Brain pericyte (primary cell): Measurements from ENCODE around the gene FAM3D.

ENCODE experiments used
- DNase-seq: peaks from one replicate; pipeline ENCODE4 v3.0.0-alpha.2; 2012; ENCODE audit warnings: low read depth, low spot score

The FAM3D gene

GRCh38 chr3:58594117-58594516 is 72.5 kb downstream of the FAM3D start:
- DNase-seq = no peak

- DNase-seq = no peak
These were observed 74.8 kb downstream of the FAM3D start for GRCh38 chr3:58591517-58592510.

- no peak for DNase-seq
These were observed 78.5 kb downstream of the FAM3D start for GRCh38 chr3:58588030-58588614.

- DNase-seq = no peak
These were observed 79.8 kb downstream of the FAM3D start for GRCh38 chr3:58586776-58587192.

- DNase-seq = no peak
These were observed 80.6 kb downstream of the FAM3D start for GRCh38 chr3:58585994-58586393.

- no peak for DNase-seq
These were observed 81.4 kb downstream of the FAM3D start for GRCh38 chr3:58585005-58585786.

GRCh38 chr3:58584690-58585004 is 81.9 kb downstream of the FAM3D start:
- no peak for DNase-seq
